Breast epithelium (tissue), 3 donors: Measurements from ENCODE around the gene IFT172.

Experiments used
- CTCF ChIP-seq, 3 donors: fragments of 450-650 bp; IDR thresholded peaks; one replicate each; pipeline ENCODE4 v1.5.1; 2016 to 2017; ENCODE audit warnings: antibody characterized with exemption in 3 of 3, mild to moderate bottlenecking in 3 of 3, moderate library complexity in 3 of 3
- POLR2A ChIP-seq: fragments of 450-650 bp; IDR thresholded peaks from one replicate; pipeline ENCODE4 v1.6.1; 2016; ENCODE audit warnings: antibody characterized with exemption, mild to moderate bottlenecking, moderate library complexity
- POLR2AphosphoS5 ChIP-seq, 3 donors: sonication (generic); formaldehyde crosslinking; IDR thresholded peaks; one replicate each; pipeline ENCODE4 v1.6.1; 2017; ENCODE audit warnings: antibody characterized with exemption in 3 of 3

GRCh38 chr2:27422958-27423357 lies 66.6 kb downstream of the IFT172 start:
- TF ChIP-seq POLR2A = no peak
- TF ChIP-seq CTCF (IDR thresholded peaks at IDR 0.05) = no peak
- TF ChIP-seq POLR2AphosphoS5 (IDR thresholded peaks at IDR 0.05) = no peak
